HG03039 (cell line): ENCODE measurements around the gene TFDP1.

Source experiments
- ATAC-seq: cut with Tn5 transposase; IDR thresholded peaks from one replicate; pipeline ENCODE4 v1.9.1; 2021; ENCODE audit warnings: mild to moderate bottlenecking, moderate library complexity; ENCODE audit not compliant: unreplicated experiment

Gene TFDP1

GRCh38 chr13:113628291-113629270, 44.0 kb downstream of the TFDP1 start:
- ATAC-seq, result no peak

- no peak for ATAC-seq
Measured at GRCh38 chr13:113629866-113630265, 45.3 kb downstream of the TFDP1 start.

DNA sequence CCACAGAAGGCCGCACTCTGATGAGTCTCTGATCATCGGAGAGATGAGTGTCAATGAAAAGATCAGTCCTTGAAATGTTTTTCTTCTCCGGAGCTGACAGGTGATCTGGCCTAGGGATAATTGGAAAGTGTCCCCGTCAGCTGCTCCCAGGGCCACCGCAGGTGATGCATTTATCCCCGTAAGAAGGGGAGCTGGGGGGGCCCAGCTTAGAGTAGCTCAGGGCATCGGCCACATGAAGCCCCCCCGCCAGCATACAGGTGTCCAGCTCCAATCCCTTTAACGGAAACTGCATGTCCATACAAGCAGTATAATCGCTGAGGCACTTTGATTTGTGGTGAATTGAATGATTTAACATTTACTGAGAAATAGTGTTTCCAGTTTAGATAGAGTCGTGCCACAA, 45.7 kb downstream of the TFDP1 start:
- ATAC-seq, result no peak

- ATAC-seq, result no peak
Measured at GRCh38 chr13:113630804-113631203, 46.3 kb downstream of the TFDP1 start.

DNA sequence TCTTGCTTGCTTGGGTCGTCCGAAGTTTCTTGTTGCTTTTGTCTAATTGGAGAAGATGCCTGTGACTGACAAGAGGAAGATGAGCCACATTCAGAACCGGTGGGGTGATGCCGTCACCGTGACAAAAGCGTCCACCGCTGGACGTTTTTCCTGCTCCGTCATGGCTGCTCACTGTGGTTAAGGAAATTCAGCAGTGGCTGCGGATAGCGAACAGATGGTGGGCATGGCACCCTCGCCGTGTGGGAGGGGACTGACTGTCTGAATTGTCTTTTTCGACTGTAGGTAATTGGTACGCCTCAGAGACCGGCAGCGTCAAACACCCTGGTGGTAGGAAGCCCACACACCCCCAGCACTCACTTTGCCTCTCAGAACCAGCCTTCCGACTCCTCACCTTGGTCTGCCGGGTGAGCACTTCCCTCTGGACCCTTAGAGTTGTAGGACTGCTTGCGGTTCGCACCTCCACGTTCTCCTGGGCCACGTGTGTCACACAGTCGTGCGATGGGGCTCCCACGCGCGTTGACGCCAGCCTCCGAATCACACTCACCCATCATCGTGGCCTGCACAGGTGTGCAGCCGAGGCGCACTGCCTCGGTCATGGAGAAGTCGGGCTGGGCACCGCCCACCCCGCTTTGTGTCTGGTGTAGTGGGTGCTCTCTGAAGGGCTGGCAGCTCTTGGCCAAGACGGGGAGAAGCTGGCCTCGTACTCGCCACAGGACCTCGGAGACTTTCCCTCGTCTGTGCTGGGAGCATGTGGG, 47.0 kb downstream of the TFDP1 start:
- ATAC-seq, result no peak

- ATAC-seq, result no peak
Measured at GRCh38 chr13:113632706-113633484, 48.3 kb downstream of the TFDP1 start.

- ATAC-seq, result no peak
Measured at GRCh38 chr13:113633485-113633873, 48.9 kb downstream of the TFDP1 start.

- ATAC-seq, result no peak
Measured at GRCh38 chr13:113634279-113635047, 49.9 kb downstream of the TFDP1 start.

DNA sequence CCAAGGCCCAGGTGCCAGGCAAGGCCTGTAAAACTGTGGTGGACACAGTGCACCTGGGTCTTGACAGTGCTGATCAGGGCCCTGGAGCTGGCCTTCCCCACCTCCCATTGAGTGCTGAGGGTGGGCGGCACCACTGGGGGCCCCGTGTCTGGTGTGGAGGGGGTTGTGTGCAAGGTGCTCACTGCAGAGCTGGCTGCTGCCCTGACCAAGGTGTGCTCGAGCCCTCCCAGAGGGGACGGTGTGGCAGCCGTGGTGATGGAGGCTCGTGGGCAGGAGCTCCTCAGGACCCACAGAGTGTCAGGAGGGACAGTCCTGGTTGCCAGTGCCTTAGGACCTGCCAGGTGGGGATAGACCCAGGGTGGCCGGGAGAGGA, 50.5 kb downstream of the TFDP1 start:
- ATAC-seq, result no peak

- ATAC-seq, result no peak
Measured at GRCh38 chr13:113635709-113636108, 51.2 kb downstream of the TFDP1 start.

DNA sequence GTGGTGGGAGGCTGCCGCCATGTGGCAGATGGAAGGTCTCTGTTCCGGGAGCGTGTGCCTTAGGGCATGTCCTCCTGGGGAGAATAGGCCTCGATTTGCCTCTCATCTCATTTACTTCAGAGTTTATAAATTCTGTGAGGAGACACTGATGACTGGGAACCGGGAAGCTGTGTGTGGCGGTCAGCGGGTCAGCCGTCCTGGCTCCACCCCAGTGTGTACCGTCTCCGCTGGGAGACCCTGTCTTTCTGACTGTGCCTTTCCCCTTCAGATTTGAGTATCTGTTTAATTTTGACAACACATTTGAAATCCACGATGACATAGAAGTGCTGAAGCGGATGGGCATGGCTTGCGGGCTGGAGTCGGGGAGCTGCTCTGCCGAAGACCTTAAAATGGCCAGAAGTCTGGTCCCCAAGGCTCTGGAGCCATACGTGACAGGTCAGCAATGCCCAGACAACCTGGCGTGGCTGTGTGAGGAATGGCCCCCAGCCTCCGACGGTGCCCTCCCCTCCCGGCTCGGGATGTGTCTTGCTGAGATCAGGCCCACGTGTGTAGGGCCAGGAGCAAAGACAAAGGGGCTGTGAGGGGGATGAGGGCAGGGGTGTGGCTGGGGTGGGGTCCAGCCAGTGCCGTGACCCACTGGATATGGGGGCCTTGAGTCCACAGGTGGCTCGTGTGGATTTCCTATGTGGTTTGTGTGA, 51.9 kb downstream of the TFDP1 start:
- no peak for ATAC-seq

- ATAC-seq, result no peak
Measured at GRCh38 chr13:113637262-113638160, 53.0 kb downstream of the TFDP1 start.

DNA sequence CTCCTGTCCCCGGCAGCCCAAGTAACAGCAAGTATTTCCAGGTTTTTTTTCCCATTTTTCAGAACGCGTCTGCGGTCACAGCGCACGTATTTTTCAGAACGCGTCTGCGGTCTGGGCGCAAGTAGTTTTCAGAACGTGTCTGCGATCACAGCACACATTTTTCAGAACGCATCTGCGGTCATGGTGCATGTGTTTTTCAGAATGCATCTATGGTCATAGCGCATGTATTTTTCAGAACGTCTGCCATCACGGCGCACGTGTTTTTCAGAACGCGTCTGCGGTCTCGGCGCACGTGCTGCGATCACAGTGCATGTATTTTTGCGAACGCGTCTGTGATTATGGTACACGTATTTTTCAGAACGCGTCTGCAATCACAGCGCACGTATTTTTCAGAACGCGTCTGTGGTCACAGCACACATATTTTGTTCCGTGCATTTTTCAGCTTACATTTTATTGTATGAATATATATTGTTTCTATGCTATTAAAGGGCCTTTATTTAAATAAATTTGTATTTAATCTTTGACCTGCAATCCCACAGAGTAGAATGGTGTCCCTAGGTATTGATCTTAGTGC, 53.7 kb downstream of the TFDP1 start:
- no peak for ATAC-seq

DNA sequence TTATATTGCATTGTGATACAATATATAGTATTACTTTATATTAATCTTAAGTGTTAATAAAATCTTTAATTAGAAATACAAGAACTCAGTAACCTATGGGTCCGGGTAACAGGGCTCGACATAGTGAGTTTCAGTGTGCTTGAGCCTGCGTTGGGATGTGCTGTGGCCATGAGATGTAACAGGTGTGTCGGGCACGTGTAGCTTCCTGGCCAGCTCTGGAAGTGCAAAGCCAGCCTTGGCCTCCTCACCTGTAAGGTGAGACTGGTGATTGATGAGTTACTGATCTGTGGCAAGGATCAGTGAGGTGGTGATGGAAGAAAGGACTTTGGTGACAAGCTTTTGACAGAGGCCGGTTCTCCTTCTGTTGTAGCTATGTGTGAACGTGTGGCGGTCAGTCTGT, 54.3 kb downstream of the TFDP1 start:
- ATAC-seq, result no peak

DNA sequence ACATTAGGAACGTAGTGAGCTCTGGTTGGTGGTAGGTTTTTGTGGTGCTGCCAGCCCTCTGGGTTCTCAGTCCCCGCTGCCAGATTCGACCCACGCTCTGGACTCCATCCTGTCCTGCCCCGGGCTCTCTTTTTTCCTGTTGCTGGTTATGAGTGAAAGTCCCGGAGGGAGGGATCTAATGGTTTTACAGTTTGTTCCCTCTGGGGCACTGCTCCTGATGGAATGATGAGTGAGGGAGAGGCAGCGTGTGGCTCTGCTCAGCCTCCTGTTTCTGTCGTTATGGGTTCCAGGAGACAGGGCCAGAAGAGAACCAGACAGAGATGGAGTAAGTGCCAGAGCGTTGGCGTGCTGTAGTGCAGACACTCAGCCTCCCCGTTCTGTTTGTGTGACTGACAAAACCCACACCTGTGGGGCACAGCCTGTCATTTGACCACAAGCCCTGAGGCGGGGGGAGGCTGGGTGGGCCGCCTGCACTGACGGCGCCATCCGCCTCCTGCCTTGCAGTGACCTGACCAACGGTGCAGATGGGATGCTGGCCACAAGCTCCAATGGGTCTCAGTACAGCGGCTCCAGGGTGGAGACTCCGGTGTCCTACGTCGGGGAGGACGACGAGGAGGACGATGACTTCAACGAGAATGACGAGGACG, 55.2 kb downstream of the TFDP1 start:
- ATAC-seq, result no peak

- ATAC-seq, result no peak
Measured at GRCh38 chr13:113641426-113641825, 56.9 kb downstream of the TFDP1 start.

DNA sequence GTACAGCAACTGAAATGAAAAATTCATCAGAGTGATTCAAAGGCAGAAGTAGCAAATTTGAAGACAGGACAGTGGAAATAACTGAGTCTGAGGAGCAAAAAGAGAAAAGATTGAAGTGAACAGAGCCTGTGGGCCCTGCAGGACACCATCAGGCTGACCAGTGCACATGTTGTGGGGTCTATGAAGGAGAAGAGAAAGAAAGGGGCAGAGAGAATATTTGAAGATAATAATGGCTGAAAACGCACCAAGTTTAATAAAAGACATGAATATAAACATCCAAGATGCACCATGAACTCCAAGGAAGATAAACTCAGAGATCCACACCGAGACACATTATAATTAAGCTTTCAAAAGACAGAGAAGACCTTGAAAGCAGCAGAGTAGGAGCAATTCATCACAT, 58.0 kb downstream of the TFDP1 start:
- ATAC-seq, result no peak

GRCh38 chr13:113643593-113643992, 59.0 kb downstream of the TFDP1 start:
- ATAC-seq, result no peak
